ENCODE measurements around the gene NUP210L. TPM values are rescaled to one million over a fixed set of nuclear protein-coding genes. Genes with fewer than 3 reads are reported as not detected.
A peak's percentile ranks its signal among the peaks of the same experiment; 100 is the strongest.
"Not testable (repeated sequence)": the region's sequence is repeated elsewhere in the genome, so short reads cannot be mapped to it uniquely, and the experiment has no call there.

The NUP210L gene
- total and polyA plus RNA-seq, 2 experiments from 2014 or later, result not detected

- no peak for DNase-seq (ENCODE audit: low read depth in 1 of 2, low spot score in 1 of 2)
- no peaks in the 10 kb centered on the region for H3K4me1 ChIP-seq (ENCODE audit: low read depth)
- no peaks in the 10 kb centered on the region for H3K27me3 ChIP-seq
- H3K36me3 ChIP-seq, result no peaks in the 10 kb centered on the region
- TF ChIP-seq CTCF (IDR thresholded peaks at IDR 0.05; ENCODE audit: low read depth, low read length), result no peak
- no peak overlapping the region for H3K4me3 ChIP-seq
- H3K9me3 ChIP-seq (ENCODE audit: low read depth), result no peaks in the 10 kb centered on the region
- H3K27ac ChIP-seq, result no peak overlapping the region
Measured at GRCh38 chr1:154142358-154142757, 12.5 kb downstream of the NUP210L start.

- no peak overlapping the region for H3K4me3 ChIP-seq
- no peaks in the 10 kb centered on the region for H3K27me3 ChIP-seq
- no peaks in the 10 kb centered on the region for H3K9me3 ChIP-seq (ENCODE audit: low read depth)
- TF ChIP-seq CTCF (IDR thresholded peaks at IDR 0.05; ENCODE audit: low read depth, low read length), result no peak
- no peak overlapping the region for H3K27ac ChIP-seq
- no peaks in the 10 kb centered on the region for H3K4me1 ChIP-seq (ENCODE audit: low read depth)
- no peaks in the 10 kb centered on the region for H3K36me3 ChIP-seq
- DNase-seq (ENCODE audit: low read depth in 1 of 2, low spot score in 1 of 2), result peak in 1 of 2 donors; percentile 41
Measured at GRCh38 chr1:154141240-154141639, 13.6 kb downstream of the NUP210L start.

- no peaks in the 10 kb centered on the region for H3K36me3 ChIP-seq
- no peaks in the 10 kb centered on the region for H3K27me3 ChIP-seq
- no peak for DNase-seq (ENCODE audit: low read depth in 1 of 2, low spot score in 1 of 2)
- no peaks in the 10 kb centered on the region for H3K4me1 ChIP-seq (ENCODE audit: low read depth)
- H3K4me3 ChIP-seq, result no peak overlapping the region
- TF ChIP-seq CTCF (IDR thresholded peaks at IDR 0.05; ENCODE audit: low read depth, low read length), result no peak
- no peaks in the 10 kb centered on the region for H3K9me3 ChIP-seq (ENCODE audit: low read depth)
- no peak overlapping the region for H3K27ac ChIP-seq
Measured at GRCh38 chr1:154137888-154138287, 17.0 kb downstream of the NUP210L start.

- Histone ChIP-seq H3K9me3 (ENCODE audit: low read depth) (no peaks in the 10 kb centered on the region), H3K27ac (no peak overlapping the region), H3K27me3 (no peaks in the 10 kb centered on the region), H3K36me3 (no peaks in the 10 kb centered on the region), H3K4me3 (no peak overlapping the region), H3K4me1 (ENCODE audit: low read depth) (no peaks in the 10 kb centered on the region)
- no peak for TF ChIP-seq CTCF (IDR thresholded peaks at IDR 0.05; ENCODE audit: low read depth, low read length)
- no peak for DNase-seq (ENCODE audit: low read depth in 1 of 2, low spot score in 1 of 2)
Measured at GRCh38 chr1:154133256-154133655, 21.6 kb downstream of the NUP210L start.

- H3K9me3 ChIP-seq (ENCODE audit: low read depth), result no peaks in the 10 kb centered on the region
- no peak overlapping the region for H3K27ac ChIP-seq
- H3K36me3 ChIP-seq, result no peaks in the 10 kb centered on the region
- TF ChIP-seq CTCF (IDR thresholded peaks at IDR 0.05; ENCODE audit: low read depth, low read length), result no peak
- no peaks in the 10 kb centered on the region for H3K27me3 ChIP-seq
- H3K4me3 ChIP-seq, result no peak overlapping the region
- DNase-seq (ENCODE audit: low read depth in 1 of 2, low spot score in 1 of 2), result no peak
- no peaks in the 10 kb centered on the region for H3K4me1 ChIP-seq (ENCODE audit: low read depth)
Measured at GRCh38 chr1:154129391-154129970, 25.4 kb downstream of the NUP210L start.

- H3K27ac ChIP-seq; DNase-seq (ENCODE audit: low read depth in 1 of 2, low spot score in 1 of 2); H3K27me3 ChIP-seq; H3K36me3 ChIP-seq; H3K9me3 ChIP-seq (ENCODE audit: low read depth); H3K4me1 ChIP-seq (ENCODE audit: low read depth); H3K4me3 ChIP-seq: not testable (repeated sequence)
Measured at GRCh38 chr1:154123205-154123604, 31.7 kb downstream of the NUP210L start.

Measured in cardiac muscle cell (in vitro differentiated cells and primary cell).